DND-41 (cell line): ENCODE measurements around the gene FAM120AOS.

ENCODE experiments used
- ATAC-seq: fragments of 200-7000 bp; cut with Tn5 transposase; 3 replicates; pipeline ENCODE4 v1.9.1; 2021; ENCODE audit warnings: low read depth; ENCODE audit not compliant: insufficient read depth
- DNase-seq: peaks from one replicate; pipeline ENCODE4 v3.0.0-alpha.2; 2020
- H2AFZ ChIP-seq: 2 replicates; pipeline ENCODE4 v1.6.0; 2012; ENCODE audit warnings: low read depth, low read length
- H3K27ac ChIP-seq: 2 replicates; pipeline ENCODE4 v1.5.1; 2012; ENCODE audit warnings: low read length, inconsistent platforms
- H3K27me3 ChIP-seq: fragments of 200-600 bp; sonication (generic); 2 replicates; pipeline ENCODE4 v1.6.0; 2012; ENCODE audit warnings: low read length, mild to moderate bottlenecking, inconsistent platforms; ENCODE audit not compliant: insufficient read depth, poor library complexity
- H3K36me3 ChIP-seq: 2 replicates; pipeline ENCODE4 v1.5.1; 2012; ENCODE audit warnings: low read length, inconsistent platforms; ENCODE audit not compliant: insufficient read depth
- H3K4me1 ChIP-seq: 2 replicates; pipeline ENCODE4 v1.5.1; 2012; ENCODE audit warnings: mild to moderate bottlenecking, low read length; ENCODE audit not compliant: insufficient read depth
- H3K4me2 ChIP-seq: 2 replicates; pipeline ENCODE4 v1.6.0; 2012; ENCODE audit warnings: mild to moderate bottlenecking, moderate library complexity, low read length, inconsistent platforms; ENCODE audit not compliant: insufficient read depth
- H3K4me3 ChIP-seq, 2 experiments: fragments of 200-600 bp in 1 of 2; shearing (Covaris generic) in 1 of 2; 2 replicates each; pipeline ENCODE4 v1.5.1; 2012 to 2016; ENCODE audit warnings: inconsistent platforms in 2 of 2, low read length in 2 of 2, mild to moderate bottlenecking in 2 of 2, low read depth in 1 of 2, moderate library complexity in 1 of 2
- H3K79me2 ChIP-seq: 2 replicates; pipeline ENCODE4 v1.6.0; 2012; ENCODE audit warnings: low read length, inconsistent platforms; ENCODE audit not compliant: insufficient read depth
- H3K9ac ChIP-seq: 2 replicates; pipeline ENCODE4 v1.6.0; 2012; ENCODE audit warnings: low read depth, mild to moderate bottlenecking, inconsistent platforms, low read length, moderate library complexity
- H3K9me3 ChIP-seq: 2 replicates; pipeline ENCODE4 v1.5.1; 2012; ENCODE audit warnings: low read length, moderate library complexity, mild to moderate bottlenecking, inconsistent platforms; ENCODE audit not compliant: insufficient read depth, severe bottlenecking
- H4K20me1 ChIP-seq: 2 replicates; pipeline ENCODE4 v1.6.0; 2012; ENCODE audit warnings: low read length; ENCODE audit not compliant: insufficient read depth
- EZH2 ChIP-seq: IDR thresholded peaks from 3 replicates; pipeline ENCODE4 v1.6.1; 2012; ENCODE audit warnings: borderline replicate concordance, low read depth, mild to moderate bottlenecking, moderate library complexity, low read length, inconsistent platforms; ENCODE audit not compliant: severe bottlenecking
- TF ChIP-seq, protein P1 (sequence below): IDR thresholded peaks from 2 replicates; pipeline ENCODE4 v1.5.1; 2012; ENCODE audit warnings: borderline replicate concordance, low read length, moderate library complexity, mild to moderate bottlenecking; ENCODE audit not compliant: poor library complexity, severe bottlenecking; ENCODE audit errors: extremely low read depth

The FAM120AOS gene

DNA sequence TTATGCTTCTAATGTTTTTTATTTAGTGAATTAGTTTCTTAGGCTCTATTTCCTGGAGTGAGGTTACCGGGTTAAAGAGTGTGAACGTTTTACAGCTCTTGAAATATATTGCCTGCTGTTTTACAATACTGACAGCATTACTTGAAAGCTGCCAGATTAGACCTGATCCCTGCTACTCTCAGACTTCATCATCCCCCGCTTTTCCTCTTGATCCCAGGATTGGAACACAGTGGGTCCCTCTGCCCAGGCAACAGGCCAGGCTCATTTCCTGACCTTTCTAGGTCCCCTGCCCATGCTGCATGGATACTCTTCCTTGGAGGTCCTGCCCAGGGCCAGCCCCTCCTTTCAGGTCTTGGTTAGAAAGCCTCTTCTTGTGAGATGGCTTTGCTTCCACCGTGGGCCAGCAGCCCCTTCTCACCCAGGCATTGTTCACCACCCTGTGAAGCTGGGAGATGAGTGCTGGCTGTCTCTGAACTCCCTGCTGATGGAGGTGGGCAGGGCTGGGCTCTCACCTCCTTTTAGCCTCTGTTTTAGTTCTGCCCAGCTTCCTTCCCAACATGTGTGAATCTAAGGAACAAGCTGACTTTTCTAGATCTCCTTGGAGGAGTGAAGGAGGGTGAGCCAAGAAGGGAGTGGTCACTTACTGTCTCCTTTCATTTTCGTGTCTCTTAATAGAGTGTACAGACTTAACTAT is 15.5 kb upstream of the FAM120AOS start:
- no peaks in the 10 kb centered on the region for H3K9me3 ChIP-seq
- H3K4me3 ChIP-seq, result no peak overlapping the region
- H3K27me3 ChIP-seq, result no peaks in the 10 kb centered on the region
- peaks cover 30% of the 10 kb centered on the region for H3K36me3 ChIP-seq
- H3K27ac ChIP-seq, result peak overlapping the region; percentile 60
- 0 out of 2 replicates have a peak overlapping the region, but pooled peaks have one; percentile 25 for H3K9ac ChIP-seq
- no peak for ATAC-seq
- peaks cover 98% of the 10 kb centered on the region for H3K79me2 ChIP-seq
- TF ChIP-seq, protein P1, sequence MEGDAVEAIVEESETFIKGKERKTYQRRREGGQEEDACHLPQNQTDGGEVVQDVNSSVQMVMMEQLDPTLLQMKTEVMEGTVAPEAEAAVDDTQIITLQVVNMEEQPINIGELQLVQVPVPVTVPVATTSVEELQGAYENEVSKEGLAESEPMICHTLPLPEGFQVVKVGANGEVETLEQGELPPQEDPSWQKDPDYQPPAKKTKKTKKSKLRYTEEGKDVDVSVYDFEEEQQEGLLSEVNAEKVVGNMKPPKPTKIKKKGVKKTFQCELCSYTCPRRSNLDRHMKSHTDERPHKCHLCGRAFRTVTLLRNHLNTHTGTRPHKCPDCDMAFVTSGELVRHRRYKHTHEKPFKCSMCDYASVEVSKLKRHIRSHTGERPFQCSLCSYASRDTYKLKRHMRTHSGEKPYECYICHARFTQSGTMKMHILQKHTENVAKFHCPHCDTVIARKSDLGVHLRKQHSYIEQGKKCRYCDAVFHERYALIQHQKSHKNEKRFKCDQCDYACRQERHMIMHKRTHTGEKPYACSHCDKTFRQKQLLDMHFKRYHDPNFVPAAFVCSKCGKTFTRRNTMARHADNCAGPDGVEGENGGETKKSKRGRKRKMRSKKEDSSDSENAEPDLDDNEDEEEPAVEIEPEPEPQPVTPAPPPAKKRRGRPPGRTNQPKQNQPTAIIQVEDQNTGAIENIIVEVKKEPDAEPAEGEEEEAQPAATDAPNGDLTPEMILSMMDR, result no peak
- no peak for TF ChIP-seq EZH2
- no peak for DNase-seq
- H4K20me1 ChIP-seq, result peaks cover 25% of the 10 kb centered on the region; the same call in 1 of the 2 replicates
- no peak overlapping the region for H2AFZ ChIP-seq
- peak overlapping the region; percentile 24; the same call in 1 of the 2 replicates for H3K4me2 ChIP-seq
- peaks cover 43% of the 10 kb centered on the region for H3K4me1 ChIP-seq

DNA sequence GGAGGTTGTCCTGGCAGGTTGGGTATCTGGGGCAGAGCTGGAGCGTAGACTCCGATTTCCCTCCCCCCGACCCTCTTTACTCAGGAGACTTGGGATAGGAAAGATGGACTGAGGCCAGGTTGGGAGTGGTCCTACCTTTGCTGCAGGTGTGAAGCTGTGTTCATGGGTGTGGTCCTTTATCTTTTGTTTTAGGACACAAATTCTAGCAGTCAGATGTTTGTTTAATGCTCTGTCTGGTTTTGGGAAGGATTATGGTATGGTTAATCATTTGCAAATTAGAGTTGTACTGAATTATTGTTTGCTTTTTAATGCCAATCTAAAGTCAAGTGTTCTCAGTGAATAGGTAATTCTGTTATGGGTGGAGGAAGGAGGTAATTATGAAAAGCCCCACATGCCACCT is 14.1 kb upstream of the FAM120AOS start:
- Histone ChIP-seq H3K79me2 (peaks cover 96% of the 10 kb centered on the region), H3K9me3 (no peaks in the 10 kb centered on the region), H3K9ac (no peak overlapping the region), H3K36me3 (peaks cover 22% of the 10 kb centered on the region), H3K4me1 (peaks cover 57% of the 10 kb centered on the region), H4K20me1 (peaks cover 21% of the 10 kb centered on the region; the same call in 1 of the 2 replicates), H3K27me3 (no peaks in the 10 kb centered on the region), H3K27ac (peak overlapping the region; percentile 93), H3K4me2 (no peak overlapping the region), H2AFZ (no peak overlapping the region), H3K4me3 (no peak overlapping the region)
- ATAC-seq (no peak), DNase-seq (no peak)
- TF ChIP-seq, protein P1, result no peak
- TF ChIP-seq EZH2, result no peak

DNA sequence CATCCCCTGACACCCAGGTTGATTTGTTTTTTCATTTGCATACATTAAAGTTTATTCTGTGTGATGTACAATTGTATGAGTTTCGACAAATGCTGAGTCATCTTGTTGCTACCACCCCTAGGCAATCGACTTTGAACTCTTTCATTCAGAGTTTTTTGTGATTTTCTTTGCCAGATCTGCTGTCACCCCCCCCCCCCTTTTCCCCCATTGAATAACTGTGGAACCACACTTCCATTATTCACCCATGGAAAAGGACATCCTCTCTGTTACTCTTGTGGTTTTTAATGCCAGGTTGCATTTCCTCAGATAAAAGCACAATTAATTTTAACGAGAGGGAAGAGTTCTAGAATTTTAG is 13.7 kb upstream of the FAM120AOS start:
- peaks cover 21% of the 10 kb centered on the region; the same call in 1 of the 2 replicates for H4K20me1 ChIP-seq

More for the DNA sequence above, 13.7 kb upstream of the FAM120AOS start:
- peak overlapping the region; percentile 93 for H3K27ac ChIP-seq
- H3K9me3 ChIP-seq, result no peaks in the 10 kb centered on the region
- no peaks in the 10 kb centered on the region for H3K27me3 ChIP-seq
- DNase-seq (no peak), ATAC-seq (no peak)
- H3K79me2 ChIP-seq, result peaks cover 96% of the 10 kb centered on the region
- no peak overlapping the region for H3K4me2 ChIP-seq
- H3K4me3 ChIP-seq, result no peak overlapping the region
- H3K9ac ChIP-seq, result peak overlapping the region; percentile 1; the same call in 1 of the 2 replicates
- no peak for TF ChIP-seq EZH2
- TF ChIP-seq, protein P1, result no peak
- H2AFZ ChIP-seq, result no peak overlapping the region
- peaks cover 18% of the 10 kb centered on the region for H3K36me3 ChIP-seq
- H3K4me1 ChIP-seq, result peaks cover 61% of the 10 kb centered on the region
